HCT116 (cell line): ENCODE results near the gene DVL1. TPM values are rescaled to one million over a fixed set of nuclear protein-coding genes. Genes with fewer than 3 reads are reported as not detected.

Source experiments
- ATAC-seq: fragments of 200-7000 bp; cut with Tn5 transposase; 2 replicates; pipeline ENCODE4 v1.9.1; 2020; ENCODE audit warnings: mild to moderate bottlenecking, moderate library complexity
- BruUV-seq: library from RNA; stranded (reverse); fragments of 400-500 nt; replicated peaks from 2 replicates; lab custom pipeline; 2021; lab: Mats Ljungman, UMichigan
- CTCF ChIA-PET: fragments of 300-600 bp; sonication (Branson Sonifier 250); formaldehyde crosslinking; loops from one replicate; lab custom pipeline; 2021; ENCODE audit warnings: antibody characterized with exemption; lab: Charles Lee
- POLR2A ChIA-PET: fragments of 300-600, 350-600 bp; sonication (Branson Sonifier 250); formaldehyde crosslinking; loops from one replicate; lab custom pipeline; 2021; ENCODE audit warnings: antibody characterized with exemption; lab: Charles Lee
- RAD21 ChIA-PET, 2 experiments: fragments of 300-600 bp; sonication (Branson Sonifier 250); formaldehyde crosslinking; loops; one replicate each; lab custom pipeline; 2023; ENCODE audit warnings: low total read pairs in 2 of 2; ENCODE audit not compliant: uncharacterized antibody in 2 of 2, unreplicated experiment in 2 of 2, low non-redundant PET in 1 of 2; lab: Charles Lee
- DNase-seq: peaks from one replicate; pipeline ENCODE4 v3.0.0-alpha.2; 2010; ENCODE audit warnings: low read depth, low spot score
- H2AFZ ChIP-seq: fragments of 200-600 bp; shearing (Covaris generic), sonication (generic); 2 replicates; pipeline ENCODE4 v1.6.1; 2017; ENCODE audit warnings: low read depth, mixed run types, mixed read lengths, antibody characterized with exemption, low read length; ENCODE audit not compliant: poor library complexity, severe bottlenecking
- H3K27ac ChIP-seq: 2 replicates; pipeline ENCODE4 v1.5.1; 2012; ENCODE audit warnings: low read depth, low read length
- H3K27me3 ChIP-seq: fragments of 200-600 bp; sonication (generic); 2 replicates; pipeline ENCODE4 v1.6.1; 2016; ENCODE audit warnings: mixed run types, low read length, mixed read lengths; ENCODE audit not compliant: insufficient read depth
- H3K36me3 ChIP-seq, 2 experiments: fragments of 200-500 bp in 1 of 2; fragments of 200-600 bp in 1 of 2; sonication (Bioruptor generic) in 1 of 2; sonication (generic) in 1 of 2; 2 replicates each; pipeline versions ENCODE4 v1.5.1 to v1.6.1; 2014 to 2016; ENCODE audit warnings: low read length in 2 of 2, inconsistent platforms in 1 of 2, mixed read lengths in 1 of 2, mixed run types in 1 of 2; ENCODE audit not compliant: insufficient read depth in 2 of 2, control insufficient read depth in 1 of 2
- H3K4me1 ChIP-seq, 2 experiments: fragments of 200-600 bp in 1 of 2; sonication (generic) in 1 of 2; 2 replicates each; pipeline versions ENCODE4 v1.5.1 to v1.6.1; 2012 to 2017; ENCODE audit warnings: low read length in 2 of 2, inconsistent platforms in 1 of 2, mild to moderate bottlenecking in 1 of 2, mixed read lengths in 1 of 2, mixed run types in 1 of 2, moderate library complexity in 1 of 2; ENCODE audit not compliant: insufficient read depth in 2 of 2, control insufficient read depth in 1 of 2
- H3K4me2 ChIP-seq: fragments of 200-600 bp; sonication (generic); 2 replicates; pipeline ENCODE4 v1.6.1; 2017; ENCODE audit warnings: mixed run types, low read length, mixed read lengths
- H3K4me3 ChIP-seq, 2 experiments: fragments of 200-600 bp in 1 of 2; sonication (generic) in 1 of 2; replicated peaks in 1 of 2; 2 replicates each; pipeline ENCODE4 v1.5.1; 2011 to 2016; ENCODE audit warnings: low read length in 2 of 2, control low read depth in 1 of 2, low read depth in 1 of 2, mild to moderate bottlenecking in 1 of 2, mixed read lengths in 1 of 2, mixed run types in 1 of 2
- H3K79me2 ChIP-seq: fragments of 200-600 bp; sonication (generic); 2 replicates; pipeline ENCODE4 v1.6.1; 2017; ENCODE audit warnings: mild to moderate bottlenecking, mixed run types, low read length, moderate library complexity, mixed read lengths; ENCODE audit not compliant: insufficient read depth
- H3K9ac ChIP-seq: fragments of 200-600 bp; sonication (generic); 2 replicates; pipeline ENCODE4 v1.6.1; 2016; ENCODE audit warnings: low read length, mixed read lengths
- H3K9me2 ChIP-seq: fragments of 200-600 bp; sonication (generic), shearing (Covaris generic); 2 replicates; pipeline ENCODE4 v1.6.1; 2017; ENCODE audit warnings: mixed run types, mild to moderate bottlenecking, moderate library complexity; ENCODE audit not compliant: insufficient read depth
- H3K9me3 ChIP-seq, 2 experiments: fragments of 200-500 bp in 1 of 2; fragments of 200-600 bp in 1 of 2; sonication (Bioruptor generic) in 1 of 2; sonication (generic) in 1 of 2; 2 replicates each; pipeline ENCODE4 v1.6.1; 2014 to 2017; ENCODE audit warnings: low read length in 2 of 2, mixed read lengths in 2 of 2, inconsistent platforms in 1 of 2, low read depth in 1 of 2, mild to moderate bottlenecking in 1 of 2, mixed run types in 1 of 2, moderate library complexity in 1 of 2; ENCODE audit not compliant: control insufficient read depth in 1 of 2, insufficient read depth in 1 of 2
- H4K20me1 ChIP-seq: fragments of 200-600 bp; sonication (generic), shearing (Covaris generic); 2 replicates; pipeline ENCODE4 v1.6.1; 2017; ENCODE audit warnings: mixed run types, mild to moderate bottlenecking, moderate library complexity; ENCODE audit not compliant: insufficient read depth
- CEBPB ChIP-seq: IDR thresholded peaks from 2 replicates; pipeline ENCODE4 v1.6.1; 2012; ENCODE audit warnings: low read depth
- EZH2phosphoT487 ChIP-seq: fragments of 200-600 bp; IDR thresholded peaks from 2 replicates; pipeline ENCODE4 v1.6.1; 2018; ENCODE audit warnings: antibody characterized with exemption, borderline replicate concordance
- MAX ChIP-seq: IDR thresholded peaks from 2 replicates; pipeline ENCODE4 v1.6.1; 2012
- RAD21 ChIP-seq: IDR thresholded peaks from 2 replicates; pipeline ENCODE4 v1.6.1; 2012; ENCODE audit warnings: low read depth, mild to moderate bottlenecking
- SP1 ChIP-seq: IDR thresholded peaks from 2 replicates; pipeline ENCODE4 v1.6.1; 2012; ENCODE audit warnings: low read depth
- SRF ChIP-seq: IDR thresholded peaks from 2 replicates; pipeline ENCODE4 v1.6.1; 2012; ENCODE audit warnings: low read depth
- TCF7L2 ChIP-seq: IDR thresholded peaks from 2 replicates; pipeline ENCODE4 v1.7.0; 2011; ENCODE audit warnings: borderline replicate concordance, inconsistent platforms; ENCODE audit not compliant: insufficient read depth, insufficient read length; ENCODE audit errors: extremely low read depth
- ZFX ChIP-seq: fragments of 450-650 bp; IDR thresholded peaks from 2 replicates; pipeline ENCODE4 v1.6.1; 2017
- ZNF274 ChIP-seq: fragments of 200-500 bp; sonication (Bioruptor generic); IDR thresholded peaks from 2 replicates; pipeline ENCODE4 v1.6.1; 2014; ENCODE audit warnings: mild to moderate bottlenecking, low read depth, low read length, inconsistent platforms
- intact Hi-C: fragments of 100-400 bp; cut with micrococcal nuclease; formaldehyde crosslinking; loops from 2 replicates; pipeline ENCODE4 v1.10.0; 2022
- total RNA-seq: library from RNA; stranded (reverse); gene quantifications from one replicate; pipeline ENCODE4 v1.2.1, GENCODE V29; 2021; ENCODE audit not compliant: unreplicated experiment
- TF ChIP-seq, protein P1 (sequence below): IDR thresholded peaks from 2 replicates; pipeline ENCODE4 v1.6.1; 2011; ENCODE audit warnings: mild to moderate bottlenecking, low read length, moderate library complexity; ENCODE audit not compliant: insufficient replicate concordance; ENCODE audit errors: extremely low read depth
- TF ChIP-seq, protein P2 (sequence below): IDR thresholded peaks from 2 replicates; pipeline ENCODE4 v1.6.1; 2012

DVL1 gene
- total RNA-seq, 1 experiment from 2014 or later: 160 TPM

DNA sequence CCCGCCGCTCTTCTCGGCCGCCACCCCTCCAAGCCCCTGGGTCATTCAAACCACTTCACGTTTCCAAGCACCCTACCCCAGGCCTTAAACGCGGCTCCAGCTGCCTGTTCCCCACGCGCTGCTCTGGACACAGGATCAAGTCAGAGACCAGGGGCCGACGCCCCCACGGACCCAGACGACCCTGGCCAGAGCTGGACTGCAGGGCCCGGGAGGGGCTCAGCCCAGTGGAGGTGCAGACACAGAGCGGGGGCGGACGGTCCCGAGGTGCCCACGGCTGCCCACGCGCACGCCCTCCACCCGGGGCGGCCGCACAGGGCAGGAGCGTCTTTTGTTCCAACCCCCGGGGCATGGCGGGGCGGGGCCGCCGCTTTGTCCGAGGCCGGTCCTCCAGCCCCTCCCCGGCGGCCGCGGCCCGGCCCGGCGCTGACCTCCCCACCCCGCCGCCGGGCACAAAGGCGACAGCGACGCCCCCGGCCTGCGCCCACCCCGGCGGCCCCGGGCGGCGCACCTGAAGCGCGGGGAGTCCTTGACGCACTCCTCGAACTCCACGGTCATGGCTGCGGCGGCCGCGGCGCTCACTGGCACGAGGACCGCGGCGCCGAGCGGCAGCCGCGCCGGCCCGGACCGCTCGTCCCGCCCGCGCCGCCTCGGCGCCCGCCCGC is 41.8 kb downstream of the DVL1 start:
- ChIA-PET POLR2A (no interaction called here), RAD21 (no interaction called here), CTCF (no interaction called here)
- ATAC-seq: peak; percentile 11
- no peak overlapping the region for H2AFZ ChIP-seq
- intact Hi-C loops: loop anchor here (5.0 kb wide), 1 partner anchor 40 kb away; the partner anchor contains the start of gene DVL1
- H3K9me3 ChIP-seq: no peaks in the 10 kb centered on the region
- H4K20me1 ChIP-seq: peaks cover 3% of the 10 kb centered on the region; the same call in 1 of the 2 replicates
- peak overlapping the region; percentile 99 for H3K27ac ChIP-seq
- peak overlapping the region; percentile 60 to 86 for H3K4me3 ChIP-seq
- peak overlapping the region; percentile 79 for H3K9ac ChIP-seq
- TF ChIP-seq ZFX (peak; percentile 45; the same call in 1 of the 2 replicates), EZH2phosphoT487 (no peak), SRF (no peak)
- H3K4me1 ChIP-seq: peaks cover 36 to 60% of the 10 kb centered on the region in 2 experiments
- H3K9me2 ChIP-seq: no peaks in the 10 kb centered on the region
- no TSS peak for BruUV-seq
- H3K36me3 ChIP-seq: peaks cover 5 to 14% of the 10 kb centered on the region in 2 experiments; a peak in 3 of 4 replicates
- H3K4me2 ChIP-seq: peak overlapping the region; percentile 99
- H3K27me3 ChIP-seq: no peaks in the 10 kb centered on the region
- DNase-seq: no peak
- peaks cover 44% of the 10 kb centered on the region for H3K79me2 ChIP-seq

DNA sequence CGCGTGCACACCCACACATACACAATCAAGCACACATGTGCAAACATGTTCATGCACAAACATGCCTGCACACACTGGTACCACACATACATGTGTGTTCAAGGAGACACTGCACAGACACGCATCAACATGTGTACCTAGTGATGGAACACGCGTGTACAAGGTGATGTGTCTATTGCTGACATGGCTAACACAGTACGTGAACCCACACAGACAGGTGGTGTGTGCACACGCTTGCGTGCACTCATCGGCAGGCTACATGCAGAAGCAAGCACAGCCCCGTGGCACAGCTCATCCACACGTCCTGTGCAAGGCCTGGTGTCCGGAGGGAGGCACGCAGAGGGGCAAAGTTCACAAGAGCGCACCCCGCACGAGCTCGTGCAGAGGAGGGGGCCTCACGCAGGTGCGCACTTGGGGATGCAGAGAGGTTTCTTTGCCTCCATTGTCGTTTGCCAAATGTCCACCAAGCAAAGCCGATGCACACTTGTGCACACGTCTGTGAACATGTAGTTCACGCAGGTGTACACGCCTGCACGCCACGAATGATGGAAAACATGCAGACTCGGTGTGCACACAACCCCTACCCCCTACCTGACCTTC is 42.5 kb downstream of the DVL1 start:
- H3K4me3 ChIP-seq: peak overlapping the region; percentile 60 to 86
- H3K9ac ChIP-seq: peak overlapping the region; percentile 79
- DNase-seq (no peak), ATAC-seq (no peak)
- BruUV-seq: TSS peak; percentile 44
- TF ChIP-seq ZFX: no peak
- TF ChIP-seq, protein P1, sequence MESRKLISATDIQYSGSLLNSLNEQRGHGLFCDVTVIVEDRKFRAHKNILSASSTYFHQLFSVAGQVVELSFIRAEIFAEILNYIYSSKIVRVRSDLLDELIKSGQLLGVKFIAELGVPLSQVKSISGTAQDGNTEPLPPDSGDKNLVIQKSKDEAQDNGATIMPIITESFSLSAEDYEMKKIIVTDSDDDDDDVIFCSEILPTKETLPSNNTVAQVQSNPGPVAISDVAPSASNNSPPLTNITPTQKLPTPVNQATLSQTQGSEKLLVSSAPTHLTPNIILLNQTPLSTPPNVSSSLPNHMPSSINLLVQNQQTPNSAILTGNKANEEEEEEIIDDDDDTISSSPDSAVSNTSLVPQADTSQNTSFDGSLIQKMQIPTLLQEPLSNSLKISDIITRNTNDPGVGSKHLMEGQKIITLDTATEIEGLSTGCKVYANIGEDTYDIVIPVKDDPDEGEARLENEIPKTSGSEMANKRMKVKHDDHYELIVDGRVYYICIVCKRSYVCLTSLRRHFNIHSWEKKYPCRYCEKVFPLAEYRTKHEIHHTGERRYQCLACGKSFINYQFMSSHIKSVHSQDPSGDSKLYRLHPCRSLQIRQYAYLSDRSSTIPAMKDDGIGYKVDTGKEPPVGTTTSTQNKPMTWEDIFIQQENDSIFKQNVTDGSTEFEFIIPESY: no peak
- TF ChIP-seq SP1: no peak
- no peak for TF ChIP-seq CEBPB
- TF ChIP-seq ZNF274: no peak
- TF ChIP-seq, protein P2, sequence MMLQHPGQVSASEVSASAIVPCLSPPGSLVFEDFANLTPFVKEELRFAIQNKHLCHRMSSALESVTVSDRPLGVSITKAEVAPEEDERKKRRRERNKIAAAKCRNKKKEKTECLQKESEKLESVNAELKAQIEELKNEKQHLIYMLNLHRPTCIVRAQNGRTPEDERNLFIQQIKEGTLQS: no peak
- TF ChIP-seq RAD21: no peak
- TF ChIP-seq MAX: no peak
- TF ChIP-seq SRF: no peak
- no peak for TF ChIP-seq TCF7L2
- TF ChIP-seq EZH2phosphoT487: no peak
- H3K79me2 ChIP-seq: peaks cover 42% of the 10 kb centered on the region
- H3K27ac ChIP-seq: peak overlapping the region; percentile 99
- peaks cover 36 to 60% of the 10 kb centered on the region in 2 experiments for H3K4me1 ChIP-seq
- H3K9me2 ChIP-seq: no peaks in the 10 kb centered on the region
- no peaks in the 10 kb centered on the region for H3K27me3 ChIP-seq
- no peaks in the 10 kb centered on the region for H3K9me3 ChIP-seq
- RAD21 ChIA-PET: no interaction called here
- intact Hi-C loops: loop anchor here (5.0 kb wide), 1 partner anchor 41 kb away; the partner anchor contains the start of gene DVL1
- H4K20me1 ChIP-seq: peaks cover 3% of the 10 kb centered on the region; the same call in 1 of the 2 replicates
- CTCF ChIA-PET: no interaction called here
- POLR2A ChIA-PET: no interaction called here
- peaks cover 3 to 10% of the 10 kb centered on the region in 2 experiments; a peak in 3 of 4 replicates for H3K36me3 ChIP-seq
- peak overlapping the region; percentile 99 for H3K4me2 ChIP-seq
- no peak overlapping the region for H2AFZ ChIP-seq
